HCT116 (cell line): ENCODE results near the gene SAMD14. TPM values are rescaled to one million over a fixed set of nuclear protein-coding genes. Genes with fewer than 3 reads are reported as not detected.

Experiments
- ATF3 ChIP-seq: IDR thresholded peaks from 2 replicates; pipeline ENCODE4 v1.6.1; 2012
- CBX3 ChIP-seq: IDR thresholded peaks from 2 replicates; pipeline ENCODE4 v1.6.1; 2012; ENCODE audit warnings: low read depth
- CEBPB ChIP-seq: IDR thresholded peaks from 2 replicates; pipeline ENCODE4 v1.6.1; 2012; ENCODE audit warnings: low read depth
- EGR1 ChIP-seq: IDR thresholded peaks from 2 replicates; pipeline ENCODE4 v1.6.1; 2012; ENCODE audit warnings: low read depth
- EZH2 ChIP-seq: fragments of 200-600 bp; sonication (generic); IDR thresholded peaks from 2 replicates; pipeline ENCODE4 v1.6.1; 2017; ENCODE audit warnings: antibody characterized with exemption, mixed run types
- EZH2phosphoT487 ChIP-seq: fragments of 200-600 bp; IDR thresholded peaks from 2 replicates; pipeline ENCODE4 v1.6.1; 2018; ENCODE audit warnings: antibody characterized with exemption, borderline replicate concordance
- JUND ChIP-seq: IDR thresholded peaks from 2 replicates; pipeline ENCODE4 v1.6.1; 2012
- POLR2A ChIP-seq: IDR thresholded peaks from 2 replicates; pipeline ENCODE4 v1.7.0; 2011; ENCODE audit warnings: borderline replicate concordance; ENCODE audit not compliant: insufficient read depth, insufficient read length; ENCODE audit errors: extremely low read depth
- POLR2AphosphoS5 ChIP-seq: IDR thresholded peaks from 2 replicates; pipeline ENCODE4 v1.6.1; 2011; ENCODE audit warnings: mild to moderate bottlenecking, low read depth, low read length, moderate library complexity
- RAD21 ChIP-seq: IDR thresholded peaks from 2 replicates; pipeline ENCODE4 v1.6.1; 2012; ENCODE audit warnings: low read depth, mild to moderate bottlenecking
- SP1 ChIP-seq: IDR thresholded peaks from 2 replicates; pipeline ENCODE4 v1.6.1; 2012; ENCODE audit warnings: low read depth
- SRF ChIP-seq: IDR thresholded peaks from 2 replicates; pipeline ENCODE4 v1.6.1; 2012; ENCODE audit warnings: low read depth
- TCF7L2 ChIP-seq: IDR thresholded peaks from 2 replicates; pipeline ENCODE4 v1.7.0; 2011; ENCODE audit warnings: borderline replicate concordance, inconsistent platforms; ENCODE audit not compliant: insufficient read depth, insufficient read length; ENCODE audit errors: extremely low read depth
- ZFX ChIP-seq: fragments of 450-650 bp; IDR thresholded peaks from 2 replicates; pipeline ENCODE4 v1.6.1; 2017
- ZNF274 ChIP-seq: fragments of 200-500 bp; sonication (Bioruptor generic); IDR thresholded peaks from 2 replicates; pipeline ENCODE4 v1.6.1; 2014; ENCODE audit warnings: mild to moderate bottlenecking, low read depth, low read length, inconsistent platforms
- total RNA-seq: library from RNA; stranded (reverse); gene quantifications from one replicate; pipeline ENCODE4 v1.2.1, GENCODE V29; 2021; ENCODE audit not compliant: unreplicated experiment
- TF ChIP-seq, protein P1 (sequence below): IDR thresholded peaks from 2 replicates; pipeline ENCODE4 v1.6.1; 2012; ENCODE audit warnings: low read depth
- TF ChIP-seq, protein P2 (sequence below): IDR thresholded peaks from 2 replicates; pipeline ENCODE4 v1.6.1; 2012

Gene SAMD14
- total RNA-seq, 1 experiment from 2014 or later: 1.5 TPM

- TF ChIP-seq, protein P1, sequence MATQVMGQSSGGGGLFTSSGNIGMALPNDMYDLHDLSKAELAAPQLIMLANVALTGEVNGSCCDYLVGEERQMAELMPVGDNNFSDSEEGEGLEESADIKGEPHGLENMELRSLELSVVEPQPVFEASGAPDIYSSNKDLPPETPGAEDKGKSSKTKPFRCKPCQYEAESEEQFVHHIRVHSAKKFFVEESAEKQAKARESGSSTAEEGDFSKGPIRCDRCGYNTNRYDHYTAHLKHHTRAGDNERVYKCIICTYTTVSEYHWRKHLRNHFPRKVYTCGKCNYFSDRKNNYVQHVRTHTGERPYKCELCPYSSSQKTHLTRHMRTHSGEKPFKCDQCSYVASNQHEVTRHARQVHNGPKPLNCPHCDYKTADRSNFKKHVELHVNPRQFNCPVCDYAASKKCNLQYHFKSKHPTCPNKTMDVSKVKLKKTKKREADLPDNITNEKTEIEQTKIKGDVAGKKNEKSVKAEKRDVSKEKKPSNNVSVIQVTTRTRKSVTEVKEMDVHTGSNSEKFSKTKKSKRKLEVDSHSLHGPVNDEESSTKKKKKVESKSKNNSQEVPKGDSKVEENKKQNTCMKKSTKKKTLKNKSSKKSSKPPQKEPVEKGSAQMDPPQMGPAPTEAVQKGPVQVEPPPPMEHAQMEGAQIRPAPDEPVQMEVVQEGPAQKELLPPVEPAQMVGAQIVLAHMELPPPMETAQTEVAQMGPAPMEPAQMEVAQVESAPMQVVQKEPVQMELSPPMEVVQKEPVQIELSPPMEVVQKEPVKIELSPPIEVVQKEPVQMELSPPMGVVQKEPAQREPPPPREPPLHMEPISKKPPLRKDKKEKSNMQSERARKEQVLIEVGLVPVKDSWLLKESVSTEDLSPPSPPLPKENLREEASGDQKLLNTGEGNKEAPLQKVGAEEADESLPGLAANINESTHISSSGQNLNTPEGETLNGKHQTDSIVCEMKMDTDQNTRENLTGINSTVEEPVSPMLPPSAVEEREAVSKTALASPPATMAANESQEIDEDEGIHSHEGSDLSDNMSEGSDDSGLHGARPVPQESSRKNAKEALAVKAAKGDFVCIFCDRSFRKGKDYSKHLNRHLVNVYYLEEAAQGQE: no peak
- TF ChIP-seq CEBPB (no peak), RAD21 (no peak), ZFX (no peak), EGR1 (no peak), SRF (no peak), EZH2phosphoT487 (no peak), ATF3 (no peak), CBX3 (no peak), POLR2A (no peak), JUND (no peak), TCF7L2 (no peak), EZH2 (no peak), POLR2AphosphoS5 (no peak), SP1 (no peak), ZNF274 (no peak)
- TF ChIP-seq, protein P2, sequence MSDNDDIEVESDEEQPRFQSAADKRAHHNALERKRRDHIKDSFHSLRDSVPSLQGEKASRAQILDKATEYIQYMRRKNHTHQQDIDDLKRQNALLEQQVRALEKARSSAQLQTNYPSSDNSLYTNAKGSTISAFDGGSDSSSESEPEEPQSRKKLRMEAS: no peak
These were observed 13.7 kb upstream of the SAMD14 start (continued) for GRCh38 chr17:50143461-50144176.
